ENCODE results near the gene KRTAP5-5.

DNA sequence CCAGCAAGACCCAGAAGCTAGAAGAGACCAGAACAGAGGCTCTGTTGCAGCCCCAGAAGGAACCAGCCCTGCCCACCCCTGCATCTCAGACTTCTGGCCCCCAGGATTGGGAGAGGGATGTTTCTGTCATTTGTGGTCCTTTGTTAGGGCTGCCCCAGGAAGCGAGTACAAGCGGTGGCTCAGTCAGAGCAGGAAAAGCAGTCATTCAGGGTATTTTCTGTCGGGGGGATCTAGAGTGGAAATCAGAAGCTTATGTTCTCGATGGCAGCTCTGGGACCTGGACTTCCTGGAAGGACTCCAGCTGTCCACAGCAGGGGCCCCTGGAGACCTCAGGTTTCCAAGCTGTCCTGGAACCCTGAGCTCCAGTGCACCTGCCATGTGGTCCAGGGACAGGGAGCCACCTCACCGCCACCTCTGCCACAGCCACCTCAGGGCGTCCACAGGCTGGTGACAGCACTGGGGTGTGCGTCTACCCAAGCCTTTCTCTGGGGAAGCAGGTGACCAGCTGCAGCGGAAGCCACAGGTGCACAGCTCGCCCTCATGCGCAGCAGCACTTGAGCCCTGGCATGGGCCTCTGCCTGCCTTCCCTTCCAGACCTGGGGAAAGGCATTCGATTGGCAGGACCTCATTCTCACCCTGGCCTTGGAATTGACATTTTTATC, 2.6 kb downstream of the KRTAP5-5 start:
- TF ChIP-seq RARB (CRISPR knock-in tag; IDR thresholded peaks at IDR 0.05) (no peak), TSHZ2 (CRISPR knock-in tag; IDR thresholded peaks at IDR 0.05) (no peak), ISL1 (CRISPR knock-in tag; IDR thresholded peaks at IDR 0.05) (no peak), TOX (CRISPR knock-in tag; IDR thresholded peaks at IDR 0.05; ENCODE audit: borderline replicate concordance) (no peak), CSRNP3 (CRISPR knock-in tag; IDR thresholded peaks at IDR 0.05) (no peak), ZFP3 (CRISPR knock-in tag; IDR thresholded peaks at IDR 0.05) (no peak), PPARA (CRISPR knock-in tag; IDR thresholded peaks at IDR 0.05; ENCODE audit: borderline replicate concordance) (no peak)
- TF ChIP-seq, protein P1, sequence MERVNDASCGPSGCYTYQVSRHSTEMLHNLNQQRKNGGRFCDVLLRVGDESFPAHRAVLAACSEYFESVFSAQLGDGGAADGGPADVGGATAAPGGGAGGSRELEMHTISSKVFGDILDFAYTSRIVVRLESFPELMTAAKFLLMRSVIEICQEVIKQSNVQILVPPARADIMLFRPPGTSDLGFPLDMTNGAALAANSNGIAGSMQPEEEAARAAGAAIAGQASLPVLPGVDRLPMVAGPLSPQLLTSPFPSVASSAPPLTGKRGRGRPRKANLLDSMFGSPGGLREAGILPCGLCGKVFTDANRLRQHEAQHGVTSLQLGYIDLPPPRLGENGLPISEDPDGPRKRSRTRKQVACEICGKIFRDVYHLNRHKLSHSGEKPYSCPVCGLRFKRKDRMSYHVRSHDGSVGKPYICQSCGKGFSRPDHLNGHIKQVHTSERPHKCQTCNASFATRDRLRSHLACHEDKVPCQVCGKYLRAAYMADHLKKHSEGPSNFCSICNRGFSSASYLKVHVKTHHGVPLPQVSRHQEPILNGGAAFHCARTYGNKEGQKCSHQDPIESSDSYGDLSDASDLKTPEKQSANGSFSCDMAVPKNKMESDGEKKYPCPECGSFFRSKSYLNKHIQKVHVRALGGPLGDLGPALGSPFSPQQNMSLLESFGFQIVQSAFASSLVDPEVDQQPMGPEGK (CRISPR knock-in tag; IDR thresholded peaks at IDR 0.05; ENCODE audit: borderline replicate concordance) = no peak
- TF ChIP-seq, protein P2, sequence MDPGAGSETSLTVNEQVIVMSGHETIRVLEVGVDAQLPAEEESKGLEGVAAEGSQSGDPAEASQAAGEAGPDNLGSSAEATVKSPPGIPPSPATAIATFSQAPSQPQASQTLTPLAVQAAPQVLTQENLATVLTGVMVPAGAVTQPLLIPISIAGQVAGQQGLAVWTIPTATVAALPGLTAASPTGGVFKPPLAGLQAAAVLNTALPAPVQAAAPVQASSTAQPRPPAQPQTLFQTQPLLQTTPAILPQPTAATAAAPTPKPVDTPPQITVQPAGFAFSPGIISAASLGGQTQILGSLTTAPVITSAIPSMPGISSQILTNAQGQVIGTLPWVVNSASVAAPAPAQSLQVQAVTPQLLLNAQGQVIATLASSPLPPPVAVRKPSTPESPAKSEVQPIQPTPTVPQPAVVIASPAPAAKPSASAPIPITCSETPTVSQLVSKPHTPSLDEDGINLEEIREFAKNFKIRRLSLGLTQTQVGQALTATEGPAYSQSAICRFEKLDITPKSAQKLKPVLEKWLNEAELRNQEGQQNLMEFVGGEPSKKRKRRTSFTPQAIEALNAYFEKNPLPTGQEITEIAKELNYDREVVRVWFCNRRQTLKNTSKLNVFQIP (CRISPR knock-in tag; IDR thresholded peaks at IDR 0.05; ENCODE audit: borderline replicate concordance, low read depth) = no peak

All from SK-N-SH treated with all-trans-retinoic acid at 6 μM for 48 hours (cell line).